Spleen (tissue), 7 donors: ENCODE data around the gene TMEM147.

Experiments
- CTCF ChIP-seq, 11 experiments: fragments of 200-600 bp in 7 of 11; fragments of 450-650 bp in 4 of 11; sonication (generic) in 4 of 11; IDR thresholded peaks in 8 of 11; conservative IDR thresholded peaks in 3 of 11; 1 replicate in 7 of 11; 2 replicates in 4 of 11; pipeline versions ENCODE4 v1.4.0 to v1.8.0; 2016 to 2021; ENCODE audit warnings: antibody characterized with exemption in 11 of 11, inconsistent platforms in 4 of 11, mild to moderate bottlenecking in 1 of 11
- POLR2AphosphoS5 ChIP-seq, 3 donors: sonication (generic); formaldehyde crosslinking; IDR thresholded peaks; one replicate each; pipeline ENCODE4 v1.5.1; 2017; ENCODE audit warnings: antibody characterized with exemption in 3 of 3
- donor health status: DM: no; HTN: no; CAD: no; lungs with moderate emphysema.
- donor health status: DM: no; HTN: no; CAD: no.
- donor health status: DM: no; HTN: no; CAD: no.

- TF ChIP-seq CTCF (IDR thresholded peaks at IDR 0.05 in 8 of 11, conservative IDR thresholded peaks at IDR 0.05 in 3 of 11) (no peak), POLR2AphosphoS5 (IDR thresholded peaks at IDR 0.05) (no peak)
Observed at GRCh38 chr19:35557539-35558399, 12.3 kb downstream of the TMEM147 start.
